GM18517 (cell line): ENCODE results near the gene CHST11.

Source experiments
- ATAC-seq: cut with Tn5 transposase; IDR thresholded peaks from one replicate; pipeline ENCODE4 v1.9.1; 2021; ENCODE audit warnings: mild to moderate bottlenecking, moderate library complexity; ENCODE audit not compliant: unreplicated experiment

The CHST11 gene

DNA sequence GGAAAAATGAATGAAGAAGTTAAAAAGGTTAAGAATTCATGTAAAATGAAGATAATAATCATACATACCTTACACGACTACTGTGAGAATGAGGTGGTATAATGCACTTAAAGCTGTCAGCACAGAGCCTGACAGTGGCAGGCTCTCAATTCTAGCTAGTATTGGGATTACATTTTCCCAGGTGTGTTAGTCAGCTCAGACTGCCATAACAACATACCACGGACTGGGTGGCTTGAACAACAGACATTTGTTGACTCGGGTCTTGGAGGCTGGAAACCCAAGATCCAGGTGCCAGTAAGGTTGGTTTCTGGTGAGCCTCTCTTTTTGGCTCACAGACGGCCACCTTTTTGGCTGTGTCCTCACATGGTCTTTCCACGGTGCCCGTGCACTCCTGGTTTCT, 167.8 kb downstream of the CHST11 start:
- no peak for ATAC-seq

DNA sequence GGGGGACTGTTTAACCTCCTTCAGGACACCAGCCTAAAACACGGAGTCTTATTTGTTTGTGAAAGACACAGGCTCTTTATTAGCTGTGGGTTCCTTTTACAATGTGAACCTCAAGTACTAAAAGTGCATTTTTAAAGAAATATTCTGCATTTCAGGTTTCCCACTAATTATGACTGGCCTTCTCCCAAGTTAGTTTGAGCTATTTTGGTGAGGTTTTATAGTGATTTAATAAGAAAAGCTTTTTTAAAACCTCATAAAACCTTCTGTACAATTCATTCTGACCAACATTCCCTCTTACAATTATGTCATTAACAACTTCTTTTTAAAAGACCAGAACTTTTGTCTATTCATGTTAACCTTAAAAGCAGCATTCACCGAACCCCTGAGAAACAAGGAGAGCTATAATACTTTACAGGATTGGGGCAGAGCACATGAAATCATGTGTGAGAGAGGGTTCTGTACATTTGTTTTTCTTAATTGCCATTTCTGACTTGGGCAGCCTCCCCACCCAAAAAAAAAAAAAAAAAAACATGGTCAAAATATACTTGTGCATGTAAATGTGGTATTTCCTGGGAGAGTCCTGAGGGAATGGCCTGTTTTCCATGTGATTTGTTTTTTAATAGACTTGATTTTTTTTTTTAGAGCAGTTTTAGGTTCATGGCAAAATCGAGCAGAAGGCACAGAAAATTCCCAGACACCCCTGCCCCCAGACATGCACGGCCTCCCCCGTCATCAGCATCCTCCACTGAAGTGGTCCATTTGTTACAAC, 169.5 kb downstream of the CHST11 start:
- no peak for ATAC-seq

DNA sequence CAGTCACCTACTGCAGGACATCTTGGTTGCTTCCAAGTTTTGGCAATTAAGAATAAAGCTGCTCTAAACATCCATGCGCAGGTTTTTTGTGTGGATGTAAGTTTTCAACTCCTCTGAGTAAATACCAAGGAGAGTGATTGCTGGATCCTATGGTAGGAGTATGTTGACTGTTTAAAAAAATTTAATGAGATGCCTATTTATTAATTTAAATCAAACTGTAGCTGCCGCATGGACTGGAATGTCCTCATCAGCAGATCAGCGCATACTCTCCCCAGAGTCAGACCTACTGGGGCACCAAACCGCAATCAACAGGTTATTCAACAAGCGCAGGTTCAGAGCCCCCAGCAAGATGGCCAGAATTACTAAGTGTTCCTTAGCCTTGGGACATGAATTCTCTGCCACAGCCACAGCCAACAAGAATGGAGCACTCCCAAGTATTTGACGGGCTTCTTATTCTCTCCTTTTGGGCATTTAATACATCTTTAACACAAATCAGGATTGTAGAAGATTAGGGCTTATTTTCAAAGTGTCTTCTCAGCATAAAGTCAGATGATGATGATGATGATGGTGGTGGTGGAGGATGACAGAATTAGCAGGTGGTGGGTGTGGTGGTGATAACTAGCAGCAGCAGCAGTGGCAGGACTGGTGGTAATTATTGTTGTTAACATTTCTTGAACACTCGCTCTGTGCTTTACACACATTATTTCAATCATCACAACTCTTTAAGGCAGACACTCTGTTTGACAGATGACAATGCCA, 170.7 kb downstream of the CHST11 start:
- no peak for ATAC-seq

DNA sequence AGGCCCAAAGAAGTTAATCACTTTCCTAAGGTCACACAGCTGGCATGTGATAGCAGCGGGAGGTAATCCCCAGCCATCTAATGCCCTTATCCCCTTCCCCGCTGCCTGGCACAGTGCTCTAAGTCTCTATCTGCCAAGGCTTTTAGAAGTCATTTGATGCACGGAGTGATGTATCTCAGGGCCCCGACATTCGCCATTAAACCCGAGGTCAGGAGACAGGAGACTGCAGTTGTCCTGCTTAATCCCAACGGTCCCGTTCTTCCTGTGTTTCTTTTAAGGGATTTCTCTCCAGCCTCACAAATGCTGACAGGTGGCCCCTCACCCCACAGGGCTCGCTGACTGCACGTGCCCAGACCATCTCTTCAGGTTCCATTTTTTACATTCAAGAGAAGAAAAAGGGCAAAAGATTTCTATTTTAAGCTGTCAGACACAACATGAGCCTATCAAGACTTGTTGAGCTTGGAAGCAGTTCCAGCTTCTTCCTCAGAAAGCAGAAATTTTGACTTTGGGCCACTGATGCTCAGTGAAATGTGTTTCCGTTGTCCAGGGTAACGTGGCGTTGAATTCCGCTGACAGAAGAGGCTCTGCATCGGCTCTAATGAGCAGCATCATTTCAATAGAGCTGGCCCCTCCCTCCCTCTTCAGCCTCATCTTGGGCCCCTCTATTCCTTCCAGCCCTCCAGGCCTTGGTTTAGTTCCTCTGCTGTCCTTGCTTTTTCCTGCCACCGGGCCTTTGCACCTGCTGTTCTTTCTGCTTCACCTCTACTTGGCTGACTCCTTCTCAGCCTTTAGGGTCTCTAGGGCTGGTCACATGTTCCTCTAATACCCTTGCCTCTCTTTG, 171.5 kb downstream of the CHST11 start:
- ATAC-seq, result no peak

DNA sequence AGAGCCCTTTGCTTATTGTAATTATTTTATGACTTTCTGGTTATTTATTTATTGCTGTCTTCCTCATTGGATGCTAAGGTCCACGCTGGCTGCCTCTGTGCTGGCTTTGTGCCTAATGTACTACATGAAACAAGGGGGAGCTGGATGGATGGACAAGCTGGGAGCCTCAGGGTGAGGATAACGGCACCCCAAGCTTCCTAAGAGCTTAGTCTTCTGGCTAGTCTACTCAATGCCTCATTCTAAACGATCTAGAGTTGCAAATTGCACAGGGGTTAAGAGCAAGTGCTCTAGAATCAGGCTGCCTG, 172.0 kb downstream of the CHST11 start:
- ATAC-seq, result no peak

DNA sequence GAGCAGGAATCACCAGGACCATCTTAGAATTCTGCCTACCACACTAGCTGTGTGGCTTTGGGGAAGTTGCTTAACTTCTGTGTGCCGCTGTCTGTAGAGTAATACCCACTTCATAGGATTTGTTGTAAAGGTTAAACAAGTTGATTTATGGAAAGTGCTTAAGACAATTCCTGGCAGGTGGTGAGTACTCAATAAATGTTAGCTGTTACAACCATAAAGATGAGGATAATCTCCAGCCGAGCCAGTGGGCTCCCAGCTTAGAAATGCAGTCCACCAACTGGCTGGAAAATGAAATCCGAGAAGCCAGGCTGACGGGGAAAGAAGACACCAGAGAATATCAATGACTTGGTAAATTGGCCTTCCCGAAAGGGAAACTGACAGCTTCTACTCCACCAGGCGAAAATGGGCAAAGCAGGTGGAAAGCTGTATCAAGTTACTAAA, 173.5 kb downstream of the CHST11 start:
- no peak for ATAC-seq

DNA sequence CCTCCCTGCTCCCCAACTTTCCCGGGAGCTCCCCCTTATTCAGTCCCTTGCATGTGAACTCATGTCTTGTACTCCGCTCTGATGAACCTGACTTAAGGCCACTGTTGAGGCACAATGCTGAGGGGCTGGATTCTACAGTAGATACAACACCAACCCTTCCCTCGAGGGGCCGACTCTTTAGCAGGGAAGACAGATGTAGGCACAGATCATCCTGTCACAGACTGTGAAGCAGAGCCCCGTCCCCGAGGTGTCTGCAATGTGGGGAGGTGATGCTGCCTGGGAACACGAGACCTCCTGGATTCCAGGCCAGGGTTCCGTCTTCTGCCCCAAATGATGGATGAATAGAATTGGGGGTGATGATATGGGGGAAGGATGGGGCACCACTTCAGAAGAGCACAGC, 175.1 kb downstream of the CHST11 start:
- ATAC-seq, result no peak

DNA sequence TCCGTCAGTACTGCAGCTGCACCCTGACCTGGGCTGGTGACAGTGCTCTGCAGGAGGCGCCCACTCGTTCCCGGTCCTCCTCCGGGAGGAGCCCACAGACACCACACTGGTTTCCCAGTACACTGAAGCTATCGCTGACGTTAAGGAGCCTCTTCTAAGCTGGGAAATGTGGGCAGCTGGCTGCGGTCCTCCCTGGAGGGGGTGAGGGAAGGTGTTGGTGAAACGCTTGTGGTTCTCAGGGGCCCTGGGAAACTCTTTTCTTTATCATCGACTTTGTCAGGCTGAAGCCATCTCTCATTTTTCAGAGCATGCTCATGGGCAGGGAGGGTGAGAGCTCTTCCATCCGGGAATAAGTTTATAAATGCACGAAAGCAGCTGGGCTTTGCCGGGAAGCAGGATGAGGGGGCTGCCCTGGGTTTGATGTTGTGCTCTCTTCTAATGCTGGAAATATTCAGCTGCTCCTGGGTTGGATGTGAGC, 176.0 kb downstream of the CHST11 start:
- ATAC-seq, result no peak

DNA sequence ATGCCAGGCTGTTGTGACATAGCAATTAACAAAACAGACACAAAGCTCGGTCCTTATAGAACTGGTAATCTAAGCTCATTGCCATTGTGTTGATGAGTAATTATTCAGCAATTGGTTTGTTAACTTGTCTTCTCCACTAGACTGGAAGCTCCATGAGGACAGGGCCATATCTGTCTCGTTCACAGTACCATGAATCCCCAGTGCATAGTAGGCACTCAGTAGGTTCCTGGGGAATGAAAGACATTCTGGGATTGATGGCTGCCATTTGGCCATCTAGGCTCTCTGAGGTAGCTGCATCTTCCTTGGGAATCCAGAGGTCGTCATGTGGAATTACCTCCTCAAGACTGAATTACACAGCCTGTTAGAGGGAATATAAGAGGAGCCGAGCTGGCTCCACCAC, 177.3 kb downstream of the CHST11 start:
- ATAC-seq, result no peak

DNA sequence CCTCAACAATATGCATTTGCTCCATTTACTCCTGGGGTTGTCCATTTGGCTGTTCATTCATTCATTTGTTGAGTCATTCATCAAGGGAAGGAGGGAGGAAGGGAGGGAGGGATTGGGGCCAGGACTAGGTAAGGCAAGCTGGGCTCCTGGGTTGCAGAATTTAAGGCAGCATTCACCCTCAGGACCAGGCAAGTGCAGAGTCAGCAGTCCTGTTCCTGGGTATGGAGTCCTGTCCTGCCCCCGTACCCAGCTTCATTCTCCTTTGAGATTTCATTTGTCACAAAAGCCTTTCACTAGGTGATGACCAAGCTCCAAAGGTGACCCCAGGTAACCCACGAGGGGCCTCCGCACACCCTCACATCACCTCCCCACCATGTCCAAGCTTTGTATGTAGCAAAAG, 178.1 kb downstream of the CHST11 start:
- ATAC-seq, result no peak

DNA sequence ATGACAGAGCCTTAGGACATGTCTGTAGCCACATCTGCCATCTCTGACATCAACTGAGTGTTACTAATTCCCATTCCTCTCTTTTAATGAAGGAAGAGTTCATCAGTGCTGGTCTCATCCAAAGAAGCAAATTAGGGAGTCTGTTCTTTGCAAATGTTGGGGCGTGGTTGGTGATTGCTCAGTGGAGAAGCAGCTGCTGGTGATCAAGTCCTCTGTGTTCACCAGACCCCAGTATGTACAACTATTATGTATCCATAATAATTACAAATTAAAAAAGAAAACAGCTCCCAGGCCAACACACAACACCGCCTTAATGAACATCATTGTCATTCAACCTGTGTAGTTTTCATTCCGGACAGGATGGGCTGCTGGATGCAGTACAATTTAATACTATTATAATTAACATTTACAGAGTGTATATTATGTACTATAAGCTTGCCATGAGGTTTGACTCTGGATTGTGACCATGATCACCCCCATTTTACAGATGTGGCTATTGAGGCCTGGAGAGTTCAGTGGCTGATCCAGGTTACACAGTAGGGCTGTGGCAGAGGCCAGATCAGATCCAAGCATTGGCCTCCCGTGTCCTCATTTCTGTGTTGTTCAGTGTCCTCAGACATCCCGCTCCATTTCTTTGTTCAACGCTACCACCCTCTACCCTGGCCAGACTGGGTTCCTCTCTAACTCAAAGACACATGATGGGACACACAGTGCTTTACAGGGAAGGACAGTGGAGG, 179.0 kb downstream of the CHST11 start:
- ATAC-seq, result no peak

DNA sequence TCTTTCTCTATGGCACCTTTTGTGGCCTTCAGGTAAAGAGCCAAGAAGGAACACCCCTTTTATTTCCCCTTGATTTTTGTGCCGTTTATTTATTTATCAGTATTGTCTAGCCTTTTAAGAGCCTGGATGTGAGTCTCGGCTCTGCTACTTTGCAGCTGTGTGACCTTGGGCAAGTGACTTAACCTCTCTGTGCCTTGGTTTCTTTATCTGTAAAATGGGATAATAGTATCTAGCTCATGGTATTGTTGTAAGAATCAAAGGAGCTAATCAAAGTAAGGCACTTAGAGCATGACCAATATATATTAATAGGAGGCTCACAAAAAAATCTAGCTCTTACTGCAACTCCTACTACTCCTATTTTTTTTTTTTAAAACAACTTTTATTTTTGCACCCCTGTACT, 179.7 kb downstream of the CHST11 start:
- no peak for ATAC-seq

DNA sequence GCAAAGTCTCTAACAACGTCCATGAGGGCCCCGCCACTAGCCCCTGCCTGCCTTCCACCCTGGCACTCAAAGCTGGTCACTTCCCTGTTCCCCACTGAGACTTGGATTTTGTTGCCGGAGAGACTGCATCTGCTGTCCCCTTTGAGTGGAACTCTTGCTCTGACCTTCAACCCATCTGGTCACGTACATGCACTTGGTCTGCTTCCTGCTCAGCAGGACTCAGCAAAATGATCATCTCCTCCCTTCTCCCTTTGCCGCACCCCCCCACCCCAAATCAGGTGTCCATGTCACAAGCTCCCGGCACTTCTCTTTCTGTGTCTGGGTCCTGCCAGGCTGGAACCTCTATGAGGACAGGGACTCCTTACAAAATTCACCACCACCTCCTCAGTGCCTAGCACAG, 180.9 kb downstream of the CHST11 start:
- no peak for ATAC-seq

DNA sequence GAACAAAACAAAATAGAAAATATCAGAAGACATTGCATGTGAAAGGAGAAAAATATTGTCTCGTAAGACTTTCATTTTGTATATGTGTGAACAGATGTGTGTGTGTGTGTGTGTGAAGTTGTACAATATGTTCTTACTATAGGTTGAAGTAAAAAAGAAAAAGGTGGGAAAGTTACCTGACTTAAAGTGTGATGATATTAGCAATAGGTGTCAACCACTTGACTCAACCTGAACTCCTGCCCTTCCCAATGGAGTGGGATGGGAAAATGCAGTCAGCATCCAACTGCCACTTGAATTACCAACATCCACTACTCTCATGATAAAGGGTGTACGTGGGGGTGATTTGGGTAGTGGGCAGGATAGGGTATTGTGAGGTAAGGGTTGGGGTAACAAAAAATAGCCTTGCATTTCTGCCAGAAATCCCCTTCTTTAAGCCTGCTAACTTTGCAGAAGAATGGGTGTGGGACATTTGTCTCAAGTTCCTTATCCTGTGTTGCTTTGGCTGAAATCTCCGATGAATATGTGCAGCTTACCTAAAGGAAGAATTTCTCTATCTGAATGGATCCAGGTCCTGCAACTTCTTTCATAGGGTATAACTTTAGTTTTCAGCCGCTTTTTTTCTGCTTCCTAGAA, 181.6 kb downstream of the CHST11 start:
- ATAC-seq, result no peak

DNA sequence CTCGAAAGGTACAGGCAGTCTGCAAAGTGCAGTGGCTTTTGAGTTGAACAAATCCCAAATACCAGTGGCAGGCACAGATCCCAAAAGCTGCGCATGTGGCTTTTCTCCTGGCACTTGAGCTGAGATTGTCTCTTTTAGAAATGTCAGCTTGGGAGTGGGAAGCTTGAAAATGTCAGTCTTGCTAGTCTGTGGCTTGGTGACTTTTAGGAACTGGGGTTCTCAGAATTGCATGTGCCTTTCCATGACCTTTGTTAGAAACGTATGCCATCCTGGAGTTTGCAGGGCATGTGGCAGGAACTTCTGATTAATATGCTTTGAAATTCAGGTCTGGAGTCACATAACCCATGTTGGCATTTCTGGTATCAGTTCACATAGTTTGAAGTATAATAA, 182.1 kb downstream of the CHST11 start:
- ATAC-seq, result no peak

DNA sequence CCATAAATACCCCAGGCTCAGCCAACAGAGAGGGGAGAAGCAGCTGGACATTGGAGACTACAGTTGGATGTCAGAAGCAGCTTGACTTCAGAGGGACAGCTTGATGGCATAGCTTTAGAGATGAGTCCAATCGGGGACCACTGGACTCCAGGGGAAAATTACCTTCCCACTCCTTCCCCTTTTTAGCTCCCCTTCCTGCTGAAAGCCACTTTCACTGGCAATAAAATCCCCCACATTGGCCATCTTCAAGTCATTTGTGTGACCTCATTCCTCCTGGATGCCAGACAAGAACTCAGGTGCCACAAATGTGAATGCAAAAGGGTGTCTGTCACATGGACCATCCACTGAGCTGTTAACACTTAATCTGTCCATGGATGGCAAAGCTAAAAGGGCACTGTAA, 184.2 kb downstream of the CHST11 start:
- ATAC-seq, result no peak

DNA sequence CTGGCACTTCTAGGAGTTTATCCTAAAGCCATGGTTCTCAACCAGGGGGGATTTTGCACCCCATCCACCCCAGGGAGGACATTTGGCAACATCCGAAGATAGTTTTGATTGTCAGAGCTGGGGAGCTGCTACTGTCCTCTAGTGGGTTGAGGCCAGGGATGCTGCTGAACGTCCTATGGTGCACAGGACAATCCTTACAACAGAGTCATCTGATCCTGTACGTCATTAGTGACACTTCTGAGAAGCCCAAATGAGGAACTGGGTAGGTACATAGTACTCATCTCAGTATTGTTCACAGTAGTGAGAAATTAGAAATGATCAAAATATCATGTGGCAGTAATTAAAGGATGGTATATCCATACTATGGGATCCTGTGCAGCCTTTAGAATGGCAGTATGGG, 185.1 kb downstream of the CHST11 start:
- peak; percentile 91 for ATAC-seq

DNA sequence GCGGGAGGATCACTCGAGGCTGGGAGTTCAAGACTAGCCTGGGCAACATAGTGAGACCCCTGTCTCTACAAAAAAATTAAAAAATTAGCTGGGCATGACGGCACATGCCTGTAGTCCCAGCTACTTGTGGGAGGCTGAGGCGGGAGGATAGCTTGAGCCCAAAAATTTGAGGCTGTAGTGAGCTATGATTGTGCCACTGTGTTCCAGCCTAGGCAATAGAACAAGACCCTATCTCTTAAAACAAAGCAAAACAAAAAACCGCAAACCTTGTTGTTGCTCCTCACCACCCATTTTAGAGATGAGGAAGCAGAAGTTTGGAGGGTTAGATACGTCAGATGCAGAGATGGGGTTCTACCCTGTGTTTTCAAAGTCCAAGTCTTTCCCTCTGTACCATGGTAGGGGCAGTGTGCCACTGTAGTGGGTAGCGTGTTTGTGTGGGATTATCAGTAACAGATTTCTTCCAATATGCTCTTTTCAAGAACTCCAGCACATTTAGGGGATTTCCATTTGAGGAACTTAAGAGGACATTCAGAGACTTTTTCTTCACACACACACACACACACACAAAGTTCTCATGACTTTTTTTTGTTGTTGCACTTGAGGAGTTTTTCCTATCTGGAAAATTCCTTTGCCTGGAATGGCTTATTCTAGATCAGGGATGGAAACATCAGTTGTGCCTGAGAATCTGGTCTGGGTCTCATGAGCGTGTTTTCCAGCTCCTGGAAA, 186.5 kb downstream of the CHST11 start:
- ATAC-seq, result no peak

DNA sequence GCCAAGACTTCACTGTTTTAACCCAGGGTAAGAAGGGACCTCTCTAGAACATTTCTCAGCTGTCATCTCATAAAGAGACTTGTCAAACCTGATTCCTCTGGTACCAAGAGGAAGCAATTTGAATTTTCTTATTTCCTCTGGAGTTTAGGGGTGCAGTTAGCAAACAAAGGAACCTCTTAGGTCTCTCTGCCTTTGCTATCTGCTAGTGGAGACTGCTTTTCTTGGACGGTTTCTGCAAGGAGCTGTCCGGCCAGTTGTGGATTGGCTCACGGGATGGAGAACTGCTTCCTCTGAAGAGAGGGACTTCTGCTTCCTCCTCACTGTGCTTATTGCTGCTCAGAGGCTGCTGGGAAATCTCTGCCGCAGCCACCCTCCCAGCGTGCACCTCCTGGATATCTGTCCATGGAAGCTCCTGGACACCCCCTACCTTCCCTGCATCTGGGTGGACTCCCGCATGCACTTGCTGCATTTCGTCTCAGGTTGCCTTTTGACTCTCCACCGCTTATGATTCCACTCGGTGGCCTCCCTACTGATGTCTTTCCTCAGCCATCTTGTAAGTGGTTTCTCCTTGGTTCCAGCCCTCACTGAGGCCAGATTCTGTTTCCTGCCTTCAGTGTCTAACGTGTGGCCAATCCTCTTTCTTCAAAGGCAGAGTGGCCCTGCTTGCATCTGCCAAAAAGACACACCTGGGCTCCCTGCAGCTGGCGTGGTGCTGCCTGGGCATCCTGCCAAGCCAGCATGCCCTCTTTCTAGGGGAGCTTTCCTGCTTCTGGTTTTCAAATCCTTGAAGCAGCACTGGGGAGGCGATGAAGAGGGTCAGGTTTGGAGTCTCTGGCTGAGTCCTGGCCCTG, 187.3 kb downstream of the CHST11 start:
- no peak for ATAC-seq
